Progenitor cell of endocrine pancreas (in vitro differentiated cells): Measurements from ENCODE around the gene S100A8. TPM values are rescaled to one million over a fixed set of nuclear protein-coding genes. Genes with fewer than 3 reads are reported as not detected.

Source experiments
- DNase-seq: peaks from one replicate; pipeline ENCODE4 v3.0.0; 2021; ENCODE audit warnings: low spot score; ENCODE audit not compliant: unreplicated experiment
- H3K27ac Mint-ChIP-seq: 2 replicates; pipeline ENCODE4 v1.8.0; 2021; ENCODE audit warnings: mild to moderate bottlenecking, moderate library complexity, mixed read lengths
- H3K27me3 Mint-ChIP-seq: 2 replicates; pipeline ENCODE4 v1.8.0; 2021; ENCODE audit warnings: mixed read lengths
- H3K36me3 Mint-ChIP-seq: 2 replicates; pipeline ENCODE4 v1.8.0; 2022; ENCODE audit warnings: mixed read lengths; ENCODE audit not compliant: insufficient read depth
- H3K4me1 Mint-ChIP-seq: 2 replicates; pipeline ENCODE4 v1.8.0; 2021; ENCODE audit warnings: low read depth, mixed read lengths
- H3K4me3 Mint-ChIP-seq: 2 replicates; pipeline ENCODE4 v1.8.0; 2021; ENCODE audit warnings: low read depth, mild to moderate bottlenecking, moderate library complexity, mixed read lengths
- H3K9me3 Mint-ChIP-seq: 2 replicates; pipeline ENCODE4 v1.8.0; 2021; ENCODE audit warnings: low read depth, mixed read lengths
- CTCF ChIP-seq: fragments of 200-600 bp; sonication (generic); IDR thresholded peaks from one replicate; pipeline ENCODE4 v1.5.0; 2021; ENCODE audit warnings: antibody characterized with exemption, mild to moderate bottlenecking; ENCODE audit not compliant: unreplicated experiment
- total RNA-seq: library from RNA; stranded (reverse); gene quantifications from 2 replicates; pipeline ENCODE4 v1.2.1, GENCODE V29; 2021

Gene S100A8
- total RNA-seq, 1 donor from 2014 or later: not detected

GRCh38 chr1:153401461-153401860 is 10.6 kb upstream of the S100A8 start:
- Mint-ChIP-seq H3K36me3 (no peaks in the 10 kb centered on the region), H3K4me3 (no peak overlapping the region), H3K27ac (no peak overlapping the region), H3K27me3 (peaks cover 28% of the 10 kb centered on the region), H3K4me1 (no peaks in the 10 kb centered on the region), H3K9me3 (peaks cover 3% of the 10 kb centered on the region)
- TF ChIP-seq CTCF: no peak
- no peak for DNase-seq

- Mint-ChIP-seq H3K9me3 (peaks cover 3% of the 10 kb centered on the region), H3K36me3 (no peaks in the 10 kb centered on the region), H3K4me3 (no peak overlapping the region), H3K27ac (no peak overlapping the region), H3K4me1 (no peaks in the 10 kb centered on the region), H3K27me3 (peaks cover 36% of the 10 kb centered on the region)
- no peak for DNase-seq
- no peak for TF ChIP-seq CTCF
Measured at GRCh38 chr1:153400244-153400643, 9.4 kb upstream of the S100A8 start.

GRCh38 chr1:153399401-153400055 is 8.7 kb upstream of the S100A8 start:
- Mint-ChIP-seq H3K4me3 (no peak overlapping the region), H3K36me3 (no peaks in the 10 kb centered on the region), H3K9me3 (peaks cover under 1% of the 10 kb centered on the region), H3K4me1 (no peaks in the 10 kb centered on the region), H3K27me3 (peaks cover 36% of the 10 kb centered on the region), H3K27ac (no peak overlapping the region)
- no peak for TF ChIP-seq CTCF
- DNase-seq: no peak

- no peak for TF ChIP-seq CTCF
- Mint-ChIP-seq H3K36me3 (no peaks in the 10 kb centered on the region), H3K4me3 (no peak overlapping the region), H3K9me3 (no peaks in the 10 kb centered on the region), H3K27me3 (peaks cover 36% of the 10 kb centered on the region), H3K27ac (no peak overlapping the region), H3K4me1 (no peaks in the 10 kb centered on the region)
- DNase-seq: no peak
Measured at GRCh38 chr1:153397924-153398651, 7.2 kb upstream of the S100A8 start.

- H3K27ac Mint-ChIP-seq: no peak overlapping the region
- H3K4me3 Mint-ChIP-seq: no peak overlapping the region
- H3K27me3 Mint-ChIP-seq: peaks cover 40% of the 10 kb centered on the region
- DNase-seq: no peak
- TF ChIP-seq CTCF: no peak
- no peaks in the 10 kb centered on the region for H3K9me3 Mint-ChIP-seq
- no peaks in the 10 kb centered on the region for H3K4me1 Mint-ChIP-seq
- H3K36me3 Mint-ChIP-seq: no peaks in the 10 kb centered on the region
Measured at GRCh38 chr1:153397051-153397923, 6.4 kb upstream of the S100A8 start.
